ENCODE data around the gene NPAS2. TPM values are rescaled to one million over a fixed set of nuclear protein-coding genes. Genes with fewer than 3 reads are reported as not detected.

NPAS2 gene
- total RNA-seq, 4 donors from 2014 or later, result 6.1 to 29.8 (median 24.3) TPM

- TF ChIP-seq, protein P1, sequence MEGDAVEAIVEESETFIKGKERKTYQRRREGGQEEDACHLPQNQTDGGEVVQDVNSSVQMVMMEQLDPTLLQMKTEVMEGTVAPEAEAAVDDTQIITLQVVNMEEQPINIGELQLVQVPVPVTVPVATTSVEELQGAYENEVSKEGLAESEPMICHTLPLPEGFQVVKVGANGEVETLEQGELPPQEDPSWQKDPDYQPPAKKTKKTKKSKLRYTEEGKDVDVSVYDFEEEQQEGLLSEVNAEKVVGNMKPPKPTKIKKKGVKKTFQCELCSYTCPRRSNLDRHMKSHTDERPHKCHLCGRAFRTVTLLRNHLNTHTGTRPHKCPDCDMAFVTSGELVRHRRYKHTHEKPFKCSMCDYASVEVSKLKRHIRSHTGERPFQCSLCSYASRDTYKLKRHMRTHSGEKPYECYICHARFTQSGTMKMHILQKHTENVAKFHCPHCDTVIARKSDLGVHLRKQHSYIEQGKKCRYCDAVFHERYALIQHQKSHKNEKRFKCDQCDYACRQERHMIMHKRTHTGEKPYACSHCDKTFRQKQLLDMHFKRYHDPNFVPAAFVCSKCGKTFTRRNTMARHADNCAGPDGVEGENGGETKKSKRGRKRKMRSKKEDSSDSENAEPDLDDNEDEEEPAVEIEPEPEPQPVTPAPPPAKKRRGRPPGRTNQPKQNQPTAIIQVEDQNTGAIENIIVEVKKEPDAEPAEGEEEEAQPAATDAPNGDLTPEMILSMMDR (IDR thresholded peaks at IDR 0.05), result no peak
- DNase-seq (ENCODE audit: low spot score) (no peak), ATAC-seq (ENCODE audit: low FRiP score) (no peak)
Measured at GRCh38 chr2:100945433-100945740, 125.4 kb downstream of the NPAS2 start.

DNA sequence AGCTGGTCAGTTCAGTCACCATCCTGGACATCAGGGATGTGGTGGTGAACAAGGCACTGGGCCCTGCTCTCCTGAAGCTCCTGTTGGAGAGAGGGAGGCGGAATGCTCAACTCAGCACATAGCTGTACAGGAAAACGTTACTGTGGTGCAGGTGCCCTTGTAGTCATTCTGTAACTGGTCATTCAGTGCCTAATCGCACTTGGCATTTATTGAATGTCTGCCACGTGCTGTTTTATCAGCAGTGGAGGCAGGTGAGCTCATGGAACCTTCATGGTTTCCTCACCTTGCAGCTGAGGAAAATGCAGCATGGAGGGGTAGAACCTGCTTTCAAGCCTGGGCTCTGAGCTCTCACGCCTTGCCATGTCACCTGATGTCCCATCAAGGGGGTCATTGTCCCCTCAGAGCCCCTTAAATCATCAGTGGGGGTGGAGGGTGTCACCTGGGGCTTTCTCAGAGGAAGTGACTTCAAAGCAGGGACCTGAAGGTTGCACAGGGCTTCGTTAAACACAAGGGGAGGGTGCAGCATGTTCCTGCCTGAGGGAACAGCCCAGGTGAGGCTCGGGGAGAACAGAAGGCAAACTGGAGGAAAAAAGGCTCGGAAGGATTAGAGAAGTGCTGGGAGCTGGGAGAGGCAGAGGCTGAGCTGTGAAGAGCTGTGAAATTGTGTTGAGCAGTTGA is 126.1 kb downstream of the NPAS2 start:
- DNase-seq (ENCODE audit: low spot score) (no peak), ATAC-seq (ENCODE audit: low FRiP score) (no peak)
- TF ChIP-seq, protein P1 (IDR thresholded peaks at IDR 0.05), result no peak

DNA sequence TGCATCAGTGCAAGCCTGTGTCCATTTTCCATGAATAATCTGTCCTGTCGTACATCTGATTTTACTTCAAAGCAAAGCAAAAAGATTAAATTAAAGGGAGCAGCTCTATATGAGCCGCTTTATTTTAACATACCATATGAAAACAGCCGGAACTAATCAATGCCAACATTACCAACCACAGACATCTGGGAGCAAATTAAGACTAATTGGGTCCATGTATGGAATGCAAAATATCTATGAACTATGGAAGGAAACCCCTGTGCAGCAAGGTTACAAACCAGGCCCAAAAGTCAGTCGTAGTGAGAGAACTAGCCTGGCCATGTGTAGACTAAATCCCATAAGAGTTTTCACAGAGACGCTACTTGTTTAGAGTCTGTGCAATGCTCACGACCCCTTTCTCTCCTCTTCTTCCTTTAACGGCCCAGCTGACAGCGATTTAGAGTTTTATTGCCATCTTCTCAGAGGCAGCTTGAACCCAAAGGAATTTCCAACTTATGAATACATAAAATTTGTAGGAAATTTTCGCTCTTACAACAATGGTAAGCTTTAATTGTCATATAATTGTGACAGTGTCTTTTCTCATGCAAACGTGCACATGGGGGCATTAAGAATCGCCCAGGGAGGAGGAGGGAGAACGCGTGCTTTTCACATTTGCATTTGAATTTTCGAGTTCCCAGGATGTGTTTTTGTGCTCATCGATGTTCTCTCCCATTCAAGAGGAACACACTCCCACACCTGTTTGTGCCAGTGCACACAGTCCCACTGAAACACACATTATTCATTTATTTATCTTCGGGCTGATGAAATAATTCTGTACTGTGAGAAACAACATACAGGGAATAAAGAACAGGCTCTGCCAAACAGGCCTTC is 129.2 kb downstream of the NPAS2 start:
- DNase-seq (ENCODE audit: low spot score), result no peak
- TF ChIP-seq, protein P1 (IDR thresholded peaks at IDR 0.05), result no peak

DNA sequence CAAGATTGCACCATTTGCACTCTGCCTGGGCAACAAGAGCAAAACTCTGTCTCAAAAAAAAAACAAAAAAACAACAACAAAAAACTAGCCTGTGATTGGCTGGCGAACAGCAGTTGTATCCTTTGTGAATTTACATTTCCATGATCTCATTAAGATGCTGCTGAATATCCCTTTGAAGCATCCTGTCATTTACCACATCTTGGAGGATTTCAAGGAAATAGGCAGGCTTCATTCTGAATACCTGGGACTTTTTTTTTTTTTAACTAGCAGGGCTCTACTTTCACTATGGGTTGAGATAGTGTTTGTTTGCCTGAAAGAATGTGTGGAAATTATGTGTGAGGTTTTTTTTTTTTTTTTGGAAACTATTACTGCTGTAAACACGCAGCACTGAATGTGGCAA is 132.6 kb downstream of the NPAS2 start:
- DNase-seq (ENCODE audit: low spot score), result no peak
- TF ChIP-seq, protein P1 (IDR thresholded peaks at IDR 0.05), result no peak
- no peak for ATAC-seq (ENCODE audit: low FRiP score)

More for the DNA sequence above, 129.2 kb downstream of the NPAS2 start:
- ATAC-seq (ENCODE audit: low FRiP score), result no peak

DNA sequence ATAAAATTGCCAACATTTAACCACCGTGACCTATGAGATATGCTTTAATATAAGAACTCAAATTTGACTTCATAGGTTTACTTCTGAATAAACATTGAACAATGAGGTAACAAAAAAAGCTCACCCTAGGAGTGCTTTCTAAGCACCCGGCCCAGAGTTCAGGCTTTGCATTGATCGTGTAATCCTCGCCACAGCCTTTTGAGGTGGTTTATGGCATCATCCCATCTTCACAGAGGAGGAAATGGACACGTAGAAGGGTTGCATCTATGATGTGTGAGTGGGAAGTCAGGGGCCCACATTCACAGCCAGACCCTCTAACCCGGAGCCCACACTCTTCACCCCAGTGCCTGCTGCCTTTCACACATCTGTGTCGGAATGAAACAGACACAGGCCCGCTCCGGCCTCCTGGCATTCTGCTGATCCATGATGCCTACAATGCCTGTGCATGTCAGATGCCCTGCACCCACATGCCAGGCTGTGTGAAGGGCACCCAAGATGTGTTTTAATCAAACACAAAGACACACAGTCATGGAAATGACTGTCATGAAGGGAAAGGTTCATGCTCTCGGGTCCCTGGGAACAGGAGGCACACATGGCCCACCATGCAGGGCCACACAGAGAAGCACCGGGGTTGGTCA is 133.6 kb downstream of the NPAS2 start:
- TF ChIP-seq, protein P1 (IDR thresholded peaks at IDR 0.05), result no peak
- DNase-seq (ENCODE audit: low spot score) (no peak), ATAC-seq (ENCODE audit: low FRiP score) (no peak)

DNA sequence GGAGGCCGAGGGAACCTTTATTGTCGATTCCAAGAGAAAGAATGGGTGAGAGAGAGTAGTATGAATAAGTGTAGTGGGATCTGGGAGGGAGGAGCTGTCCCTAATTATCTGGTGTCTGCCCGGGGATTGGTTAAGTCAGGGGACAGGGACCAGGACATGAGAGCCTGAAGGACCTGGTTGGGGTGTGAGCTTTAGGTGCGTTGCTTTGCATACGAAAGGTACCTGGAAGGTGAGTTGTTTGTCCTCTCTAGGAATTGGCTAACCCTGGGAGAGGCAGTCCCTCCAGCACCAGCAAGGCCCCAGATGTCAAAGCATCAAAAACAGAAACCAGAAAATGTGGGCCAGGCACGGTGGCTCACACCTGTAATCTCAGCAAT is 134.1 kb downstream of the NPAS2 start:
- TF ChIP-seq, protein P1 (IDR thresholded peaks at IDR 0.05), result no peak
- ATAC-seq (ENCODE audit: low FRiP score) (no peak), DNase-seq (ENCODE audit: low spot score) (no peak)

All from omental fat pad (tissue), 4 donors.